ENCODE results near the gene ACYP1.

Gene ACYP1

GRCh38 chr14:75063491-75064204 lies at the start of gene ACYP1:
ACYP1 (minus strand) TSS chr14:75064024; CDS start chr14:75063553, 471 bp downstream.
- peak; percentile 63 to 92 (median 81) for DNase-seq (ENCODE audit: low read depth in 3 of 3, low spot score in 1 of 3)

- no peak for DNase-seq (ENCODE audit: low read depth in 3 of 3, low spot score in 1 of 3)
Measured at GRCh38 chr14:75109877-75110276, 46.1 kb upstream of the ACYP1 start.

GRCh38 chr14:75107186-75107585 lies 43.4 kb upstream of the ACYP1 start:
- no peak for DNase-seq (ENCODE audit: low read depth in 3 of 3, low spot score in 1 of 3)

- no peak for DNase-seq (ENCODE audit: low read depth in 3 of 3, low spot score in 1 of 3)
Measured at GRCh38 chr14:75101491-75101890, 37.7 kb upstream of the ACYP1 start.

GRCh38 chr14:75098682-75099081 lies 34.9 kb upstream of the ACYP1 start:
- DNase-seq (ENCODE audit: low read depth in 3 of 3, low spot score in 1 of 3) = no peak

- DNase-seq (ENCODE audit: low read depth in 3 of 3, low spot score in 1 of 3) = no peak
Measured at GRCh38 chr14:75098212-75098611, 34.4 kb upstream of the ACYP1 start.

GRCh38 chr14:75096959-75097358 lies 33.1 kb upstream of the ACYP1 start:
- DNase-seq (ENCODE audit: low read depth in 3 of 3, low spot score in 1 of 3) = no peak

- DNase-seq (ENCODE audit: low read depth in 3 of 3, low spot score in 1 of 3) = no peak
Measured at GRCh38 chr14:75095690-75096089, 31.9 kb upstream of the ACYP1 start.

- no peak for DNase-seq (ENCODE audit: low read depth in 3 of 3, low spot score in 1 of 3)
Measured at GRCh38 chr14:75094896-75095295, 31.1 kb upstream of the ACYP1 start.

GRCh38 chr14:75092698-75093097 lies 28.9 kb upstream of the ACYP1 start:
- DNase-seq (ENCODE audit: low read depth in 3 of 3, low spot score in 1 of 3) = no peak

GRCh38 chr14:75091251-75091650 lies 27.4 kb upstream of the ACYP1 start:
- DNase-seq (ENCODE audit: low read depth in 3 of 3, low spot score in 1 of 3) = no peak

- no peak for DNase-seq (ENCODE audit: low read depth in 3 of 3, low spot score in 1 of 3)
Measured at GRCh38 chr14:75090353-75090752, 26.5 kb upstream of the ACYP1 start.

- DNase-seq (ENCODE audit: low read depth in 3 of 3, low spot score in 1 of 3) = no peak
Measured at GRCh38 chr14:75088566-75089373, 24.9 kb upstream of the ACYP1 start.

GRCh38 chr14:75088153-75088552 lies 24.3 kb upstream of the ACYP1 start:
- DNase-seq (ENCODE audit: low read depth in 3 of 3, low spot score in 1 of 3) = no peak

GRCh38 chr14:75084513-75084912 lies 20.7 kb upstream of the ACYP1 start:
- no peak for DNase-seq (ENCODE audit: low read depth in 3 of 3, low spot score in 1 of 3)

- no peak for DNase-seq (ENCODE audit: low read depth in 3 of 3, low spot score in 1 of 3)
Measured at GRCh38 chr14:75083271-75083670, 19.4 kb upstream of the ACYP1 start.

GRCh38 chr14:75081660-75082229 lies 17.9 kb upstream of the ACYP1 start:
- DNase-seq (ENCODE audit: low read depth in 3 of 3, low spot score in 1 of 3) = no peak

GRCh38 chr14:75079521-75079920 lies 15.7 kb upstream of the ACYP1 start:
- no peak for DNase-seq (ENCODE audit: low read depth in 3 of 3, low spot score in 1 of 3)

GRCh38 chr14:75077794-75078193 lies 14.0 kb upstream of the ACYP1 start:
- DNase-seq (ENCODE audit: low read depth in 3 of 3, low spot score in 1 of 3) = no peak

GRCh38 chr14:75070383-75070782 lies 6.6 kb upstream of the ACYP1 start:
- DNase-seq (ENCODE audit: low read depth in 3 of 3, low spot score in 1 of 3) = no peak

GRCh38 chr14:75069811-75070145 lies 6.0 kb upstream of the ACYP1 start:
- no peak for DNase-seq (ENCODE audit: low read depth in 3 of 3, low spot score in 1 of 3)

GRCh38 chr14:75069121-75069810 lies 5.4 kb upstream of the ACYP1 start, which contains the start of gene ZC2HC1C:
ZC2HC1C (plus strand) TSS chr14:75069641; CDS start chr14:75070574, 933 bp downstream.
- peak in 2 of 3 donors; percentile 15 to 46 for DNase-seq (ENCODE audit: low read depth in 3 of 3, low spot score in 1 of 3)
